ENCODE measurements around the gene TRUB1.

DNA sequence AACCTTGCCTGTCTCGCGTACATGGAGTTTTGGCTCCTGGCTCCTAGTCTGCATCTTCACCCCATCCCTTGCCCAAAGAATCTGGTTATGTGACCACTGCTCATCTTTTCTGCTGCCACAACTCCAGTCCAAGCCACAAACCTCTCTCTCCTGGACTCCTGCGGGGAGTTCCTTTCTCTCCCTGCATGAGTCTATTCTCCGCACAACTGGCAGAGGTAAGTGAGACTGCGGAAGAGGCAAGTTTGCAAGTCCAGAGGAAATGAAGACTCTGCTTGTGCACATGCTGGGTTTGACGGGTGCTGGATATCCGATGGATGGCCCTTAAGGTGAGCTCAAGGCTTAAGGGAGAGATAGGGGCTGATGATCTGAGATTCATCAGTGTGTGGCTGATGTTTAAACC, 61.0 kb downstream of the TRUB1 start:
- TF ChIP-seq YY1 (IDR thresholded peaks at IDR 0.05; ENCODE audit: insufficient read depth, insufficient read length) (no peak), SUZ12 (IDR thresholded peaks at IDR 0.05; ENCODE audit: extremely low read depth, insufficient read depth, insufficient read length) (no peak)
